ENCODE measurements around the gene ZNF205. TPM values are rescaled to one million over a fixed set of nuclear protein-coding genes. Genes with fewer than 3 reads are reported as not detected.

Gene ZNF205
- total and polyA plus RNA-seq, 10 of the 15 experiments (the other 5 are each of a cell fraction or from before 2014, with no cell fraction given) = 0.26 to 1.5 (median 0.78) TPM; not detected in 2

DNA sequence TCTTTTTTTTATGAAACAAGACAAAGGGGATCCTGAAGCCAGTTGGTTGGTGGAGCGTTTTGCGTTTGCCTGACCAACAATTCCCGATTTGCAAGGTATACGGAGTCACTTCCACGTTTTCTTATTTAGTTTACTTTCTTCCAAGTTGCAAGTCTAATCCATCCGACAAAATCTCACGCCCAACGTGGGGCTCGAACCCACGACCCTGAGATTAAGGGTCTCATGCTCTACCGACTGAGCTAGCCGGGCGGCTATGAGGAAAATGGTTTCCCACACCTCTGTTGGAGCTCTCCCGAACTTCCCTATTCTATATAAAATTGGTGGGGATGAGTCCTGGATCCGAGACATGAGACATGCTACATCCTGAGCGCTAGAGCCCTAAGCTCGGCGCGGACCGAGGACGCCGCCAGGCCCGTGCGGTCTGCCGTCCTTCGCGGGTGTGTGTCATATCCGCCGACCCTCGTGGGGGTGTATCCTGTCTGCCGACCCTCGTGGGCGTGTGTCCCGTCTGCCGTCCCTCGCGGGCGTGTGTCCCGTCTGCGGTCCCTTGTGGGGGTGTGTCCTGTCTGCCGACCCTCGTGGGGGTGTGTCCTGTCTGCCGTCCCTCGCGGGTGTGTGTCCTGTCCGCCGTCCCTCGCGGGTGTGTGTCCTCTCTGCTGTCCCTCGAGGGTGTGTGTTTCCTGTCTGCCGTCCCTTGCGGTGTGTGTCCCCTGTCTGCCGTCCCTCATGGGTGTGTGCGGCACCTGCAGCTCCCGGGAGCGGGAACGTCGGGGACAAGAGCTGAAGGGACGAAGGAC lies 45.0 kb downstream of the ZNF205 start:
- peaks cover 0 to 2% of the 10 kb centered on the region in 2 experiments; a peak in 1 of 4 replicates for H3K27me3 ChIP-seq (replicated peaks in 1 of 2; ENCODE audit: control insufficient read depth in 2 of 2, insufficient read depth in 2 of 2, low read length in 1 of 2)
- H3K9me3 ChIP-seq (replicated peaks; ENCODE audit: control insufficient read depth, insufficient read depth, low read length) = no peaks in the 10 kb centered on the region; the same call in 2 of the 3 replicates
- CTCF ChIA-PET = interaction anchor here (0.7 to 3.5 kb wide), 9 partner anchors 9 to 275 kb away, joined by 3 to 18 read pairs (median 3); partner anchors contain the start of genes FLYWCH2 and ZNF213
- POLR2A ChIA-PET = interaction anchor here (1.3 to 3.6 kb wide), 4 partner anchors 10 to 23 kb away, joined by 4 to 16 read pairs (median 7); partner anchors contain the start of gene ZNF213
- BruUV-seq (replicated peaks) = no TSS peak
- H3K9ac ChIP-seq (ENCODE audit: control insufficient read depth, insufficient read depth, low read length) = peak overlapping the region; percentile 58; the same call in 1 of the 2 replicates
- FAIRE-seq (no peak), DNase-seq (ENCODE audit: low read depth, low spot score) (no peak), ATAC-seq (peak; percentile 5)
- RAD21 ChIA-PET (ENCODE audit: unreplicated experiment) = interaction anchor here (1.1 kb wide), 1 partner anchor 61 kb away, joined by 3 read pairs; no protein-coding TSS in a partner anchor
- 1% methylated on average over 54 of the region's 59 CpGs for WGBS (ENCODE audit: insufficient coverage, insufficient replicate concordance, low lambda C conversion rate, missing lambda C conversion rate)
- H3K27ac ChIP-seq (ENCODE audit: control insufficient read depth, insufficient read depth) = no peak overlapping the region
- peak overlapping the region; percentile 78 for H3K4me2 ChIP-seq (ENCODE audit: control insufficient read depth, insufficient read depth)
- intact Hi-C loops (cut with micrococcal nuclease; ENCODE audit: unreplicated experiment) (loop anchor here (1.0 to 10.0 kb wide), 3 partner anchors 7 to 107 kb away; no protein-coding TSS in a partner anchor), in situ Hi-C loops (cut with MboI) (no loop called here)
- no peaks in the 10 kb centered on the region for H4K20me1 ChIP-seq (ENCODE audit: control insufficient read depth, insufficient read depth)
- H3K36me3 ChIP-seq (ENCODE audit: control insufficient read depth in 2 of 2, insufficient read depth in 2 of 2, low read length in 1 of 2) = no peaks in the 10 kb centered on the region
- H3K4me1 ChIP-seq (ENCODE audit: control insufficient read depth, insufficient read depth, low read length) = peaks cover 18% of the 10 kb centered on the region
- SMC1A ChIA-PET (ENCODE audit: uncharacterized antibody, unreplicated experiment) = interaction anchor here (0.9 to 1.6 kb wide), 4 partner anchors 11 to 80 kb away, joined by 3 to 5 read pairs (median 4); no protein-coding TSS in a partner anchor
- no peaks in the 10 kb centered on the region for H3K79me2 ChIP-seq (ENCODE audit: control insufficient read depth, insufficient read depth, low read length)
- H3K4me3 ChIP-seq = peak overlapping the region; percentile 96
- peak overlapping the region; percentile 24 for H2AFZ ChIP-seq (ENCODE audit: control insufficient read depth, low read depth, low read length)
- no peak for TF ChIP-seq BHLHE40 (IDR thresholded peaks at IDR 0.05; ENCODE audit: borderline replicate concordance in 1 of 2, low read depth in 2 of 2, low read length in 1 of 2)
- no peak for TF ChIP-seq MTA3 (IDR thresholded peaks at IDR 0.05; ENCODE audit: borderline replicate concordance, low read length)
- TF ChIP-seq MXI1 (IDR thresholded peaks at IDR 0.05; ENCODE audit: low read depth, low read length) = no peak; the same call in 1 of the 2 replicates
- TF ChIP-seq, protein P1, sequence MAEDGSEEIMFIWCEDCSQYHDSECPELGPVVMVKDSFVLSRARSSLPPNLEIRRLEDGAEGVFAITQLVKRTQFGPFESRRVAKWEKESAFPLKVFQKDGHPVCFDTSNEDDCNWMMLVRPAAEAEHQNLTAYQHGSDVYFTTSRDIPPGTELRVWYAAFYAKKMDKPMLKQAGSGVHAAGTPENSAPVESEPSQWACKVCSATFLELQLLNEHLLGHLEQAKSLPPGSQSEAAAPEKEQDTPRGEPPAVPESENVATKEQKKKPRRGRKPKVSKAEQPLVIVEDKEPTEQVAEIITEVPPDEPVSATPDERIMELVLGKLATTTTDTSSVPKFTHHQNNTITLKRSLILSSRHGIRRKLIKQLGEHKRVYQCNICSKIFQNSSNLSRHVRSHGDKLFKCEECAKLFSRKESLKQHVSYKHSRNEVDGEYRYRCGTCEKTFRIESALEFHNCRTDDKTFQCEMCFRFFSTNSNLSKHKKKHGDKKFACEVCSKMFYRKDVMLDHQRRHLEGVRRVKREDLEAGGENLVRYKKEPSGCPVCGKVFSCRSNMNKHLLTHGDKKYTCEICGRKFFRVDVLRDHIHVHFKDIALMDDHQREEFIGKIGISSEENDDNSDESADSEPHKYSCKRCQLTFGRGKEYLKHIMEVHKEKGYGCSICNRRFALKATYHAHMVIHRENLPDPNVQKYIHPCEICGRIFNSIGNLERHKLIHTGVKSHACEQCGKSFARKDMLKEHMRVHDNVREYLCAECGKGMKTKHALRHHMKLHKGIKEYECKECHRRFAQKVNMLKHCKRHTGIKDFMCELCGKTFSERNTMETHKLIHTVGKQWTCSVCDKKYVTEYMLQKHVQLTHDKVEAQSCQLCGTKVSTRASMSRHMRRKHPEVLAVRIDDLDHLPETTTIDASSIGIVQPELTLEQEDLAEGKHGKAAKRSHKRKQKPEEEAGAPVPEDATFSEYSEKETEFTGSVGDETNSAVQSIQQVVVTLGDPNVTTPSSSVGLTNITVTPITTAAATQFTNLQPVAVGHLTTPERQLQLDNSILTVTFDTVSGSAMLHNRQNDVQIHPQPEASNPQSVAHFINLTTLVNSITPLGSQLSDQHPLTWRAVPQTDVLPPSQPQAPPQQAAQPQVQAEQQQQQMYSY (CRISPR knock-in tag; IDR thresholded peaks at IDR 0.05) = no peak
- TF ChIP-seq, protein P2, sequence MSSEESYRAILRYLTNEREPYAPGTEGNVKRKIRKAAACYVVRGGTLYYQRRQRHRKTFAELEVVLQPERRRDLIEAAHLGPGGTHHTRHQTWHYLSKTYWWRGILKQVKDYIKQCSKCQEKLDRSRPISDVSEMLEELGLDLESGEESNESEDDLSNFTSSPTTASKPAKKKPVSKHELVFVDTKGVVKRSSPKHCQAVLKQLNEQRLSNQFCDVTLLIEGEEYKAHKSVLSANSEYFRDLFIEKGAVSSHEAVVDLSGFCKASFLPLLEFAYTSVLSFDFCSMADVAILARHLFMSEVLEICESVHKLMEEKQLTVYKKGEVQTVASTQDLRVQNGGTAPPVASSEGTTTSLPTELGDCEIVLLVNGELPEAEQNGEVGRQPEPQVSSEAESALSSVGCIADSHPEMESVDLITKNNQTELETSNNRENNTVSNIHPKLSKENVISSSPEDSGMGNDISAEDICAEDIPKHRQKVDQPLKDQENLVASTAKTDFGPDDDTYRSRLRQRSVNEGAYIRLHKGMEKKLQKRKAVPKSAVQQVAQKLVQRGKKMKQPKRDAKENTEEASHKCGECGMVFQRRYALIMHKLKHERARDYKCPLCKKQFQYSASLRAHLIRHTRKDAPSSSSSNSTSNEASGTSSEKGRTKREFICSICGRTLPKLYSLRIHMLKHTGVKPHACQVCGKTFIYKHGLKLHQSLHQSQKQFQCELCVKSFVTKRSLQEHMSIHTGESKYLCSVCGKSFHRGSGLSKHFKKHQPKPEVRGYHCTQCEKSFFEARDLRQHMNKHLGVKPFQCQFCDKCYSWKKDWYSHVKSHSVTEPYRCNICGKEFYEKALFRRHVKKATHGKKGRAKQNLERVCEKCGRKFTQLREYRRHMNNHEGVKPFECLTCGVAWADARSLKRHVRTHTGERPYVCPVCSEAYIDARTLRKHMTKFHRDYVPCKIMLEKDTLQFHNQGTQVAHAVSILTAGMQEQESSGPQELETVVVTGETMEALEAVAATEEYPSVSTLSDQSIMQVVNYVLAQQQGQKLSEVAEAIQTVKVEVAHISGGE (CRISPR knock-in tag; IDR thresholded peaks at IDR 0.05) = no peak
- TF ChIP-seq RFX5 (IDR thresholded peaks at IDR 0.05; ENCODE audit: low read depth, low read length) = no peak
- TF ChIP-seq IKZF2 (IDR thresholded peaks at IDR 0.05) = no peak; a peak in 1 of 4 replicates
- no peak for TF ChIP-seq STAT3 (IDR thresholded peaks at IDR 0.05; ENCODE audit: low read depth, low read length)
- TF ChIP-seq, protein P3, sequence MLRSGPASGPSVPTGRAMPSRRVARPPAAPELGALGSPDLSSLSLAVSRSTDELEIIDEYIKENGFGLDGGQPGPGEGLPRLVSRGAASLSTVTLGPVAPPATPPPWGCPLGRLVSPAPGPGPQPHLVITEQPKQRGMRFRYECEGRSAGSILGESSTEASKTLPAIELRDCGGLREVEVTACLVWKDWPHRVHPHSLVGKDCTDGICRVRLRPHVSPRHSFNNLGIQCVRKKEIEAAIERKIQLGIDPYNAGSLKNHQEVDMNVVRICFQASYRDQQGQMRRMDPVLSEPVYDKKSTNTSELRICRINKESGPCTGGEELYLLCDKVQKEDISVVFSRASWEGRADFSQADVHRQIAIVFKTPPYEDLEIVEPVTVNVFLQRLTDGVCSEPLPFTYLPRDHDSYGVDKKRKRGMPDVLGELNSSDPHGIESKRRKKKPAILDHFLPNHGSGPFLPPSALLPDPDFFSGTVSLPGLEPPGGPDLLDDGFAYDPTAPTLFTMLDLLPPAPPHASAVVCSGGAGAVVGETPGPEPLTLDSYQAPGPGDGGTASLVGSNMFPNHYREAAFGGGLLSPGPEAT (IDR thresholded peaks at IDR 0.05; ENCODE audit: low read depth) = no peak
- TF ChIP-seq, protein P4, sequence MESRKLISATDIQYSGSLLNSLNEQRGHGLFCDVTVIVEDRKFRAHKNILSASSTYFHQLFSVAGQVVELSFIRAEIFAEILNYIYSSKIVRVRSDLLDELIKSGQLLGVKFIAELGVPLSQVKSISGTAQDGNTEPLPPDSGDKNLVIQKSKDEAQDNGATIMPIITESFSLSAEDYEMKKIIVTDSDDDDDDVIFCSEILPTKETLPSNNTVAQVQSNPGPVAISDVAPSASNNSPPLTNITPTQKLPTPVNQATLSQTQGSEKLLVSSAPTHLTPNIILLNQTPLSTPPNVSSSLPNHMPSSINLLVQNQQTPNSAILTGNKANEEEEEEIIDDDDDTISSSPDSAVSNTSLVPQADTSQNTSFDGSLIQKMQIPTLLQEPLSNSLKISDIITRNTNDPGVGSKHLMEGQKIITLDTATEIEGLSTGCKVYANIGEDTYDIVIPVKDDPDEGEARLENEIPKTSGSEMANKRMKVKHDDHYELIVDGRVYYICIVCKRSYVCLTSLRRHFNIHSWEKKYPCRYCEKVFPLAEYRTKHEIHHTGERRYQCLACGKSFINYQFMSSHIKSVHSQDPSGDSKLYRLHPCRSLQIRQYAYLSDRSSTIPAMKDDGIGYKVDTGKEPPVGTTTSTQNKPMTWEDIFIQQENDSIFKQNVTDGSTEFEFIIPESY (IDR thresholded peaks at IDR 0.05) = no peak
- no peak for TF ChIP-seq POLR2A (IDR thresholded peaks at IDR 0.05; ENCODE audit: low read depth, low read length)

All from GM12878 (cell line).